Prostate gland (tissue), 2 donors: ENCODE results near the gene MRAP. TPM values are rescaled to one million over a fixed set of nuclear protein-coding genes. Genes with fewer than 3 reads are reported as not detected.

Experiments
- DNase-seq: peaks from one replicate; pipeline ENCODE4 v3.0.0-alpha.2; 2019; ENCODE audit warnings: low spot score
- H3K27ac ChIP-seq, 2 donors: fragments of 200-600 bp; sonication (generic); 2 replicates each; pipeline ENCODE4 v1.5.1; 2017 to 2019
- H3K27me3 ChIP-seq: fragments of 200-600 bp; sonication (generic); replicated peaks from 2 replicates; pipeline ENCODE4 v1.5.1; 2019; ENCODE audit not compliant: insufficient read depth
- H3K36me3 ChIP-seq, 2 donors: fragments of 200-600 bp; sonication (generic); 1 replicate in 1 of 2; 2 replicates in 1 of 2; pipeline versions ENCODE4 v1.5.1 to v1.8.1; 2017 to 2019
- H3K4me1 ChIP-seq: fragments of 200-600 bp; sonication (generic); replicated peaks from 2 replicates; pipeline ENCODE4 v1.5.1; 2019
- H3K4me3 ChIP-seq, 2 donors: fragments of 200-600 bp; sonication (generic); 2 replicates each; pipeline ENCODE4 v1.5.1; 2017 to 2019
- H3K9me3 ChIP-seq: fragments of 200-600 bp; sonication (generic); 2 replicates; pipeline ENCODE4 v1.5.1; 2017
- POLR2A ChIP-seq: fragments of 450-650 bp; IDR thresholded peaks from one replicate; pipeline ENCODE4 v1.6.1; 2016; ENCODE audit warnings: antibody characterized with exemption, mild to moderate bottlenecking
- POLR2AphosphoS5 ChIP-seq: sonication (generic); formaldehyde crosslinking; IDR thresholded peaks from one replicate; pipeline ENCODE4 v1.6.1; 2017; ENCODE audit warnings: antibody characterized with exemption
- WGBS: methylation state at CpG from one replicate; pipeline ENCODE4 v1.1.5; 2018; 5-methylcytosine and 5-hydroxymethylcytosine counted together
- intact Hi-C: fragments of 100-400 bp; cut with DNase I; formaldehyde crosslinking; loops from one replicate; pipeline ENCODE4 v1.14.2; 2022
- total RNA-seq, 2 donors: library from RNA; depleted of rRNA; stranded (reverse); fragments of >200 nt; gene quantifications; one replicate each; pipeline ENCODE4 v1.1.0, GENCODE V29; 2016
- TF ChIP-seq, protein P1 (sequence below), 4 experiments: fragments of 200-600 bp in 2 of 4; fragments of 450-650 bp in 2 of 4; sonication (generic) in 2 of 4; IDR thresholded peaks; 1 replicate in 3 of 4; 2 replicates in 1 of 4; pipeline ENCODE4 v1.5.1; 2016 to 2019; ENCODE audit warnings: antibody characterized with exemption in 4 of 4, mild to moderate bottlenecking in 2 of 4, moderate library complexity in 2 of 4

Gene MRAP
- total RNA-seq, 2 donors from 2014 or later, result 4.7 TPM; not detected in 1

DNA sequence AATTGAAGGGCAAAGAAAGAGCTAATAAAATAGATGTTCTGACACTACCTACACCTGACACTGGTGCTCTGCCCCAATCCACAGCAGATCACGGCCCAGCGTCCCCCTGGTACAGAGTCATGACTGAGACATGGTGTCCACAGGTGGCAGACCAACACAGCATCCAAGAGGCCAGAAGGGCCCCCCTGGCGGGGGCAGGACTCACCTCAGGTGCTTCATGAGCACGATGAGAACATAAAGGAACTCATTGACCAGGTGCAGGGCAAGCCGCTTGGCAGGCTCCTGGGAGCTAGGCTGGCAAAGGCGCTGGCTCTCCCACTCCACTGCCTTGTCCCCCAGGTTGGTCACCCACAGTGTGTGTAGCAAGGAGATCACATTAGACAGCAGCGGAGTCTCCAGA lies 20.4 kb downstream of the MRAP start:
- H3K9me3 ChIP-seq, result no peaks in the 10 kb centered on the region
- no peaks in the 10 kb centered on the region for H3K4me1 ChIP-seq
- intact Hi-C loops, result no loop called here
- TF ChIP-seq, protein P1, sequence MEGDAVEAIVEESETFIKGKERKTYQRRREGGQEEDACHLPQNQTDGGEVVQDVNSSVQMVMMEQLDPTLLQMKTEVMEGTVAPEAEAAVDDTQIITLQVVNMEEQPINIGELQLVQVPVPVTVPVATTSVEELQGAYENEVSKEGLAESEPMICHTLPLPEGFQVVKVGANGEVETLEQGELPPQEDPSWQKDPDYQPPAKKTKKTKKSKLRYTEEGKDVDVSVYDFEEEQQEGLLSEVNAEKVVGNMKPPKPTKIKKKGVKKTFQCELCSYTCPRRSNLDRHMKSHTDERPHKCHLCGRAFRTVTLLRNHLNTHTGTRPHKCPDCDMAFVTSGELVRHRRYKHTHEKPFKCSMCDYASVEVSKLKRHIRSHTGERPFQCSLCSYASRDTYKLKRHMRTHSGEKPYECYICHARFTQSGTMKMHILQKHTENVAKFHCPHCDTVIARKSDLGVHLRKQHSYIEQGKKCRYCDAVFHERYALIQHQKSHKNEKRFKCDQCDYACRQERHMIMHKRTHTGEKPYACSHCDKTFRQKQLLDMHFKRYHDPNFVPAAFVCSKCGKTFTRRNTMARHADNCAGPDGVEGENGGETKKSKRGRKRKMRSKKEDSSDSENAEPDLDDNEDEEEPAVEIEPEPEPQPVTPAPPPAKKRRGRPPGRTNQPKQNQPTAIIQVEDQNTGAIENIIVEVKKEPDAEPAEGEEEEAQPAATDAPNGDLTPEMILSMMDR (IDR thresholded peaks at IDR 0.05), result no peak
- TF ChIP-seq POLR2AphosphoS5, result no peak
- no peak for TF ChIP-seq POLR2A
- 94% methylated on average over 7 of the region's 7 CpGs for WGBS
- no peak overlapping the region for H3K4me3 ChIP-seq
- H3K27me3 ChIP-seq, result no peaks in the 10 kb centered on the region
- no peak for DNase-seq
- peaks cover 30 to 33% of the 10 kb centered on the region in 2 donors for H3K36me3 ChIP-seq
- H3K27ac ChIP-seq, result no peak overlapping the region

GRCh38 chr21:32320059-32320458 lies 21.4 kb downstream of the MRAP start:
- intact Hi-C loops, result loop anchor here (10.0 kb wide), 1 partner anchor 245 kb away; no protein-coding TSS in a partner anchor
- DNase-seq, result no peak
- TF ChIP-seq, protein P1 (IDR thresholded peaks at IDR 0.05), result no peak
- TF ChIP-seq POLR2A, result no peak
- no peak for TF ChIP-seq POLR2AphosphoS5
- 83% methylated on average over 5 of the region's 6 CpGs for WGBS
- Histone ChIP-seq H3K4me1 (no peaks in the 10 kb centered on the region), H3K27me3 (no peaks in the 10 kb centered on the region), H3K36me3 (peaks cover 31 to 43% of the 10 kb centered on the region in 2 donors), H3K9me3 (no peaks in the 10 kb centered on the region), H3K27ac (no peak overlapping the region), H3K4me3 (no peak overlapping the region)

GRCh38 chr21:32320726-32321125 lies 22.1 kb downstream of the MRAP start:
- no peak overlapping the region for H3K27ac ChIP-seq
- H3K9me3 ChIP-seq, result no peaks in the 10 kb centered on the region
- intact Hi-C loops, result loop anchor here (10.0 kb wide), 1 partner anchor 244 kb away; no protein-coding TSS in a partner anchor
- no peaks in the 10 kb centered on the region for H3K4me1 ChIP-seq
- no peaks in the 10 kb centered on the region for H3K27me3 ChIP-seq
- peaks cover 31 to 43% of the 10 kb centered on the region in 2 donors for H3K36me3 ChIP-seq
- DNase-seq, result no peak
- 81% methylated on average over 13 of the region's 13 CpGs for WGBS
- TF ChIP-seq POLR2AphosphoS5 (no peak), POLR2A (no peak)
- TF ChIP-seq, protein P1 (IDR thresholded peaks at IDR 0.05), result no peak
- H3K4me3 ChIP-seq, result no peak overlapping the region

DNA sequence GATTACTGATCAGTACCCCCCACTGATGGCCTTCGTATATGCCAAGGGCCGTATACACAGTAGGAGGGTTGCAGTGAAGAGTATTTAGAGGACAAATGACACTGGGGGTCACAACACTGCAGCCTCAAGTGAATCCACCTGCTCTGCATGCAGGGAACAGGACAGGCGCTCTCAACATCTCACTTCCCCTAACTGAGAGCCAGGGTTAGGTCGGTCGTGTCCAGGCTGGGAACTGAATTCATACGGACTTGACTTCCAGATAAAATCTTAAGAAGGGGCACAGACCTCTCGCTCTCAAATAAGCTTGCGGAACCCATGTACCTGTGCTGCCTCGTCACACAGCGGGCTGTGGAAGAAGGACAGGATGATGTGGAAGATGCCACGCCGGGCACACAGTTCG lies 22.8 kb downstream of the MRAP start:
- TF ChIP-seq, protein P1 (IDR thresholded peaks at IDR 0.05), result no peak
- DNase-seq, result no peak
- intact Hi-C loops, result loop anchor here (10.0 kb wide), 1 partner anchor 243 kb away; no protein-coding TSS in a partner anchor
- H3K4me3 ChIP-seq, result no peak overlapping the region
- no peaks in the 10 kb centered on the region for H3K4me1 ChIP-seq
- peaks cover 31 to 37% of the 10 kb centered on the region in 2 donors for H3K36me3 ChIP-seq
- no peak overlapping the region for H3K27ac ChIP-seq
- H3K27me3 ChIP-seq, result no peaks in the 10 kb centered on the region
- H3K9me3 ChIP-seq, result no peaks in the 10 kb centered on the region
- WGBS, result 90% methylated on average over 13 of the region's 13 CpGs

DNA sequence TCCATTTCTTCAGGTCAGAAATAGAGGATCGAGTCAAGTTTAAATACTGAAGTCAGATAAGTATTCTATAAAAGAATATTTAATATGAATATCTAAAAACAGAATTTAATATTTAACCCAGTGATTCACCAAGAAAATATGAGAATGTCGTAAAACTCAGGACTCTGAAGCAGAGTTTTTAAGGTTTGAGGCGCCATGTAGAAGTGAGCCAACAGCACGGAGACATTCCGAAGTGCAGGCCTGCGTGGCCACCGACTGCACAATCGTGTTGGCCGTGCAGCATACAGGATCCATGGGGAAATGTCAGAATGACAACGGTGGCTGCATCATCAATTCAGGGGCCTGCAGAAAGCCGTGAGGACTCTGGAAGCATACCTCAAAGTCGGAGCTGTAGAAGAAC lies 23.4 kb downstream of the MRAP start:
- no peaks in the 10 kb centered on the region for H3K27me3 ChIP-seq
- no peak for DNase-seq
- 82% methylated on average over 12 of the region's 12 CpGs for WGBS
- H3K36me3 ChIP-seq, result peaks cover 27 to 31% of the 10 kb centered on the region in 2 donors
- no peaks in the 10 kb centered on the region for H3K9me3 ChIP-seq
- TF ChIP-seq POLR2AphosphoS5 (no peak), POLR2A (no peak)
- TF ChIP-seq, protein P1 (IDR thresholded peaks at IDR 0.05), result no peak
- H3K4me3 ChIP-seq, result no peak overlapping the region
- H3K4me1 ChIP-seq, result no peaks in the 10 kb centered on the region
- H3K27ac ChIP-seq, result no peak overlapping the region
- intact Hi-C loops, result loop anchor here (10.0 kb wide), 1 partner anchor 243 kb away; no protein-coding TSS in a partner anchor
